Pancreas (tissue), 10 donors: ENCODE measurements around the gene SLC35F1. TPM values are rescaled to one million over a fixed set of nuclear protein-coding genes. Genes with fewer than 3 reads are reported as not detected.

Source experiments
- ATAC-seq, 4 donors: fragments of 200-7000 bp; cut with Tn5 transposase; one replicate each; pipeline versions ENCODE4 v1.8.0 to v1.9.1; 2020; ENCODE audit warnings: mild to moderate bottlenecking in 4 of 4, moderate library complexity in 4 of 4
- DNase-seq, 6 donors: peaks; one replicate each; pipeline ENCODE4 v3.0.0-alpha.2; 2020
- FAIRE-seq: peaks from 2 replicates; lab custom pipeline; 2012; peaks lifted over from hg19 to GRCh38; lab: Jason Lieb, UNC
- H3K27ac ChIP-seq, 4 donors: fragments of 200-600 bp; sonication (generic); 1 replicate in 3 of 4; 2 replicates in 1 of 4; pipeline versions ENCODE4 v1.5.0 to v1.8.0; 2020
- H3K27me3 ChIP-seq, 4 donors: fragments of 200-600 bp; one replicate each; pipeline ENCODE4 v1.8.0; 2021
- H3K36me3 ChIP-seq, 3 donors: fragments of 200-600 bp; sonication (generic) in 1 of 3; one replicate each; pipeline versions ENCODE4 v1.5.0 to v1.8.0; 2020 to 2021
- H3K4me1 ChIP-seq, 3 donors: fragments of 200-600 bp; one replicate each; pipeline ENCODE4 v1.8.0; 2021
- H3K4me3 ChIP-seq, 4 donors: fragments of 200-600 bp; sonication (generic) in 2 of 4; one replicate each; pipeline versions ENCODE4 v1.5.0 to v1.8.0; 2020 to 2021
- H3K9me3 ChIP-seq, 4 donors: fragments of 200-600 bp; one replicate each; pipeline ENCODE4 v1.8.0; 2021
- CTCF ChIP-seq, 4 donors: fragments of 200-600 bp; sonication (generic) in 3 of 4; IDR thresholded peaks; one replicate each; pipeline versions ENCODE4 v1.5.0 to v1.8.0; 2021; ENCODE audit warnings: antibody characterized with exemption in 4 of 4
- WGBS, 2 donors: extraction: QIAGEN DNeasy Blood & Tissue Kit; methylation state at CpG; one replicate each; pipeline ENCODE4 v1.1.7; 2013; 5-methylcytosine and 5-hydroxymethylcytosine counted together
- intact Hi-C, 3 donors: fragments of 100-400 bp; cut with DNase I; formaldehyde crosslinking; loops; one replicate each; pipeline versions ENCODE4 v1.11.1 to v1.14.2; 2022
- polyA plus RNA-seq, 2 donors: library from polyadenylated mRNA; stranded (reverse); fragments of 200-250 nt; gene quantifications; one replicate each; pipeline ENCODE4 v1.2.3, GENCODE V29; 2013
- total RNA-seq, 6 donors: library from RNA; stranded (reverse); fragmentation: NEBNext Ultra II Directional in 4 of 6; extraction: Animal tissue kit (Norgen Biotek cat#: 25700) in 4 of 6; gene quantifications; one replicate each; pipeline versions ENCODE4 v1.2.1 to v1.2.4, GENCODE V29; 2021 to 2023
- donor health status: healthy with polysubstance abuse.
- donor health status: DM: no; HTN: no; CAD: no; lungs with moderate emphysema.
- donor health status: DM: no; HTN: no; CAD: no.
- donor health status: control.
- donor health status: control.
- donor health status: Bipolar disorder and iron deficiency.
- donor health status: DM: yes; HTN: yes; CAD: no.
- donor health status: DM: no; HTN: no; CAD: no.
- donor health status: DM: no; HTN: no; CAD: no.
- donor health status: DM: yes; HTN: yes; CAD: no.

The SLC35F1 gene
- total and polyA plus RNA-seq, 8 donors: 0.14 to 2.1 (median 0.29) TPM

GRCh38 chr6:117930645-117931044 lies 23.6 kb downstream of the SLC35F1 start:
- H3K4me1 ChIP-seq: no peaks in the 10 kb centered on the region
- FAIRE-seq (no peak), ATAC-seq (no peak), DNase-seq (no peak)
- H3K36me3 ChIP-seq: no peaks in the 10 kb centered on the region
- H3K4me3 ChIP-seq: no peak overlapping the region
- H3K27me3 ChIP-seq: no peaks in the 10 kb centered on the region
- TF ChIP-seq CTCF (IDR thresholded peaks at IDR 0.05): no peak
- H3K27ac ChIP-seq: no peak overlapping the region
- 76 to 88% methylated on average over 3 of the region's 3 CpGs for WGBS, 2 donors
- intact Hi-C loops: no loop called here
- no peaks in the 10 kb centered on the region for H3K9me3 ChIP-seq

GRCh38 chr6:117932001-117932400 lies 24.9 kb downstream of the SLC35F1 start:
- no peaks in the 10 kb centered on the region for H3K27me3 ChIP-seq
- no peak for TF ChIP-seq CTCF (IDR thresholded peaks at IDR 0.05)
- FAIRE-seq (no peak), ATAC-seq (no peak), DNase-seq (no peak)
- 76 to 85% methylated on average over 3 of the region's 3 CpGs for WGBS, 2 donors
- H3K4me3 ChIP-seq: no peak overlapping the region
- intact Hi-C loops: no loop called here
- H3K4me1 ChIP-seq: no peaks in the 10 kb centered on the region
- no peak overlapping the region for H3K27ac ChIP-seq
- no peaks in the 10 kb centered on the region for H3K9me3 ChIP-seq
- no peaks in the 10 kb centered on the region for H3K36me3 ChIP-seq

GRCh38 chr6:117932676-117933075 lies 25.6 kb downstream of the SLC35F1 start:
- 34 to 44% methylated on average over 3 of the region's 3 CpGs for WGBS, 2 donors
- ATAC-seq: no peak
- Histone ChIP-seq H3K4me1 (no peaks in the 10 kb centered on the region), H3K27me3 (no peaks in the 10 kb centered on the region), H3K36me3 (no peaks in the 10 kb centered on the region), H3K4me3 (no peak overlapping the region), H3K9me3 (no peaks in the 10 kb centered on the region), H3K27ac (no peak overlapping the region)
- DNase-seq: no peak
- no peak for TF ChIP-seq CTCF (IDR thresholded peaks at IDR 0.05)
- FAIRE-seq: no peak
- intact Hi-C loops: no loop called here

- Histone ChIP-seq H3K27me3 (no peaks in the 10 kb centered on the region), H3K4me1 (no peaks in the 10 kb centered on the region), H3K9me3 (no peaks in the 10 kb centered on the region), H3K27ac (no peak overlapping the region), H3K36me3 (no peaks in the 10 kb centered on the region), H3K4me3 (no peak overlapping the region)
- intact Hi-C loops: no loop called here
- ATAC-seq: no peak
- no peak for TF ChIP-seq CTCF (IDR thresholded peaks at IDR 0.05)
- 64 to 77% methylated on average over 4 of the region's 4 CpGs for WGBS, 2 donors
- no peak for DNase-seq
- no peak for FAIRE-seq
Observed at GRCh38 chr6:117933471-117933870, 26.4 kb downstream of the SLC35F1 start.

GRCh38 chr6:117938311-117938995 lies 31.4 kb downstream of the SLC35F1 start:
- WGBS, 2 donors: 65 to 66% methylated on average over 5 of the region's 5 CpGs
- no peak overlapping the region for H3K4me3 ChIP-seq
- FAIRE-seq: no peak
- peak in 2 of 4 donors; percentile 41 to 56 for ATAC-seq
- peak in 3 of 6 donors; percentile 10 to 52 (median 19) for DNase-seq
- no peaks in the 10 kb centered on the region for H3K9me3 ChIP-seq
- no peak overlapping the region for H3K27ac ChIP-seq
- no peaks in the 10 kb centered on the region for H3K27me3 ChIP-seq
- no peaks in the 10 kb centered on the region for H3K36me3 ChIP-seq
- no peaks in the 10 kb centered on the region for H3K4me1 ChIP-seq
- no peak for TF ChIP-seq CTCF (IDR thresholded peaks at IDR 0.05)
- intact Hi-C loops: no loop called here
